ENCODE measurements around the gene SSC5D. TPM values are rescaled to one million over a fixed set of nuclear protein-coding genes. Genes with fewer than 3 reads are reported as not detected.

SSC5D gene
- total and polyA plus RNA-seq, 2 donors (not counting 1 experiment from before 2014, with no cell fraction given): 3.0 to 19.7 TPM

DNA sequence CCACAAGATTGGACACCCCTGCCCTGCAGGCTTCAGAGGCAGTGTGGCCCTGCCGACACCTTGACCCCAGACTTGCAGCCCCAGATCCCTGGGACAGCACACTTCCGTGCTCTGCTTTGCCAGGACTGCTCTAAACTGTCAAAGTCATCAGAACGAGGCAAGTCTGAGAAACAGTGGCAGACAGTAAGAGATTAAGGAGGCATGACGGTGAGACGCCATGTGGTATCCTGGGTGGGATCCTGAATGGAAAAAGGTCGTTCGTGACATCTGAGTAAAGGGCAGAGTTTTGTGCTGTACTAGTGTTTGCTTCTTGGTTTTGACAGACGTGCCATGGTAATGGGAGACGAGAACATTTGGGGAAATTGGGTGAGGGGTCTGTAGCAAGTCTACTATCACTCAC, 78.6 kb downstream of the SSC5D start:
- Histone ChIP-seq H3K4me3 (replicated peaks in 1 of 4; ENCODE audit: control extremely low read depth in 1 of 4, insufficient read depth in 1 of 4, low read depth in 3 of 4, low read length in 4 of 4) (no peak overlapping the region), H4K20me1 (ENCODE audit: control insufficient read depth, extremely low read depth, insufficient read depth, low read length) (no peaks in the 10 kb centered on the region), H3K4me2 (ENCODE audit: extremely low read depth, insufficient read depth, low read length) (no peak overlapping the region), H3K27ac (ENCODE audit: insufficient read depth, low read length) (no peak overlapping the region), H3K9me3 (ENCODE audit: control insufficient read depth, insufficient read depth, low read depth, low read length) (no peaks in the 10 kb centered on the region), H2AFZ (ENCODE audit: low read length) (no peak overlapping the region), H3K4me1 (ENCODE audit: control insufficient read depth, extremely low read depth, insufficient read depth, low read length) (no peaks in the 10 kb centered on the region), H3K36me3 (ENCODE audit: control insufficient read depth, insufficient read depth, low read length) (no peaks in the 10 kb centered on the region), H3K27me3 (ENCODE audit: control insufficient read depth, insufficient read depth, low read length) (no peaks in the 10 kb centered on the region), H3K9ac (ENCODE audit: insufficient read depth, low read length) (no peak overlapping the region), H3K79me2 (ENCODE audit: control insufficient read depth, insufficient read depth, low read length) (no peaks in the 10 kb centered on the region)
- no peak for DNase-seq (ENCODE audit: low read depth in 2 of 2)
- no peak for TF ChIP-seq EZH2 (IDR thresholded peaks at IDR 0.05; ENCODE audit: low read length, missing control alignments)
- TF ChIP-seq, protein P1, sequence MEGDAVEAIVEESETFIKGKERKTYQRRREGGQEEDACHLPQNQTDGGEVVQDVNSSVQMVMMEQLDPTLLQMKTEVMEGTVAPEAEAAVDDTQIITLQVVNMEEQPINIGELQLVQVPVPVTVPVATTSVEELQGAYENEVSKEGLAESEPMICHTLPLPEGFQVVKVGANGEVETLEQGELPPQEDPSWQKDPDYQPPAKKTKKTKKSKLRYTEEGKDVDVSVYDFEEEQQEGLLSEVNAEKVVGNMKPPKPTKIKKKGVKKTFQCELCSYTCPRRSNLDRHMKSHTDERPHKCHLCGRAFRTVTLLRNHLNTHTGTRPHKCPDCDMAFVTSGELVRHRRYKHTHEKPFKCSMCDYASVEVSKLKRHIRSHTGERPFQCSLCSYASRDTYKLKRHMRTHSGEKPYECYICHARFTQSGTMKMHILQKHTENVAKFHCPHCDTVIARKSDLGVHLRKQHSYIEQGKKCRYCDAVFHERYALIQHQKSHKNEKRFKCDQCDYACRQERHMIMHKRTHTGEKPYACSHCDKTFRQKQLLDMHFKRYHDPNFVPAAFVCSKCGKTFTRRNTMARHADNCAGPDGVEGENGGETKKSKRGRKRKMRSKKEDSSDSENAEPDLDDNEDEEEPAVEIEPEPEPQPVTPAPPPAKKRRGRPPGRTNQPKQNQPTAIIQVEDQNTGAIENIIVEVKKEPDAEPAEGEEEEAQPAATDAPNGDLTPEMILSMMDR (conservative IDR thresholded peaks at IDR 0.05 in 1 of 2, IDR thresholded peaks at IDR 0.05 in 1 of 2; ENCODE audit: low read depth in 1 of 2, low read length in 2 of 2): no peak

DNA sequence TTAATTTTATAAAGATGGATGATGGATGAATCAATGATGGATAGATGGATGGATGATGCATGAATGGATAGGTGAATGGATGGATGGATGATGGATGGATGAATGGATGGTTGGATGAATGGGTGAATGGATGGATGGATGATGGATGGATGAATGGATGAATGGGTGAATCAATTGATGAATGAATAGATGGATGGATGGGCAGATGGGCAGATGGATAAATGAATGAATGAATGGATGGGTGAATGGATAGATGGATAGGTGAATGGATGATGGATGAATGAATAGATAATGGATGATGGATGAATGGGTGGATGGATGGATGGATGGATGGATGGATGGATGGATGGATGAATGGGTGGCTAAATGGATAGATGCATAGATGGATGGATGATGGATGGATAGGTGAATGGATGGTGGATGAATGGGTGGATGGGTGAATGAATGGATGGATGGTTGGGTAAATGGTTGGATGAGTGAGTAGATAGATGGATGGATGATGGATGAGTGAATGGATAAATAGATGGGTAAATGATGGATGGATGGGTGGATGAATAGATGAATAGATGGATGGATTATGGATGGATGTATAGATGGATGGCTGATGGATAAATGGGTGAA, 79.6 kb downstream of the SSC5D start:
- no peaks in the 10 kb centered on the region for H3K27me3 ChIP-seq (ENCODE audit: control insufficient read depth, insufficient read depth, low read length)
- H3K27ac ChIP-seq (ENCODE audit: insufficient read depth, low read length): no peak overlapping the region
- no peaks in the 10 kb centered on the region for H3K9me3 ChIP-seq (ENCODE audit: control insufficient read depth, insufficient read depth, low read depth, low read length)
- H3K9ac ChIP-seq (ENCODE audit: insufficient read depth, low read length): no peak overlapping the region
- no peak overlapping the region for H3K4me2 ChIP-seq (ENCODE audit: extremely low read depth, insufficient read depth, low read length)
- H3K4me3 ChIP-seq (replicated peaks in 1 of 4; ENCODE audit: control extremely low read depth in 1 of 4, insufficient read depth in 1 of 4, low read depth in 3 of 4, low read length in 4 of 4): no peak overlapping the region
- no peaks in the 10 kb centered on the region for H3K79me2 ChIP-seq (ENCODE audit: control insufficient read depth, insufficient read depth, low read length)
- no peak for DNase-seq (ENCODE audit: low read depth in 2 of 2)
- TF ChIP-seq, protein P1 (conservative IDR thresholded peaks at IDR 0.05 in 1 of 2, IDR thresholded peaks at IDR 0.05 in 1 of 2; ENCODE audit: low read depth in 1 of 2, low read length in 2 of 2): no peak
- TF ChIP-seq EZH2 (IDR thresholded peaks at IDR 0.05; ENCODE audit: low read length, missing control alignments): no peak
- H3K36me3 ChIP-seq (ENCODE audit: control insufficient read depth, insufficient read depth, low read length): no peaks in the 10 kb centered on the region
- no peaks in the 10 kb centered on the region for H3K4me1 ChIP-seq (ENCODE audit: control insufficient read depth, extremely low read depth, insufficient read depth, low read length)
- H2AFZ ChIP-seq (ENCODE audit: low read length): no peak overlapping the region
- no peaks in the 10 kb centered on the region for H4K20me1 ChIP-seq (ENCODE audit: control insufficient read depth, extremely low read depth, insufficient read depth, low read length)

Other genes starting within 250 kb of the SSC5D start
- gene PPP6R1, start 229.4 kb upstream of the SSC5D start, total RNA-seq: 19.3 and 34.0 TPM in 2 replicates
- 28.5 and 43.1 TPM in 2 replicates for gene PPP6R1, start 229.4 kb upstream of the SSC5D start, polyA plus RNA-seq
- gene HSPBP1, start 208.3 kb upstream of the SSC5D start, total RNA-seq: 19.8 and 21.5 TPM in 2 replicates
- gene HSPBP1, start 208.3 kb upstream of the SSC5D start, polyA plus RNA-seq: 12.5 and 15.8 TPM in 2 replicates
- gene BRSK1, start 204.4 kb upstream of the SSC5D start, total RNA-seq: 3.9 and 5.1 TPM in 2 replicates
- gene BRSK1, start 204.4 kb upstream of the SSC5D start, polyA plus RNA-seq: 5.1 and 8.4 TPM in 2 replicates
- not detected in 2 replicates for gene TMEM150B, start 163.1 kb upstream of the SSC5D start, total RNA-seq
- gene TMEM150B, start 163.1 kb upstream of the SSC5D start, polyA plus RNA-seq: not detected in 2 replicates
- 4.1 and 4.6 TPM in 2 replicates for gene KMT5C, start 148.6 kb upstream of the SSC5D start, total RNA-seq
- 1.9 and 2.5 TPM in 2 replicates for gene KMT5C, start 148.6 kb upstream of the SSC5D start, polyA plus RNA-seq
- under 0.01 and 0.17 TPM in 2 replicates for gene COX6B2, start 133.7 kb upstream of the SSC5D start, total RNA-seq
- 0.03 and 0.14 TPM in 2 replicates for gene COX6B2, start 133.7 kb upstream of the SSC5D start, polyA plus RNA-seq
- gene GARIN5B, start 125.2 kb upstream of the SSC5D start, total RNA-seq: not detected in 2 replicates
- not detected in 2 replicates for gene GARIN5B, start 125.2 kb upstream of the SSC5D start, polyA plus RNA-seq
- gene IL11, start 118.0 kb upstream of the SSC5D start, total RNA-seq: 0.66 and 1.0 TPM in 2 replicates
- gene IL11, start 118.0 kb upstream of the SSC5D start, polyA plus RNA-seq: 1.2 and 1.3 TPM in 2 replicates
- gene TMEM190, start 111.6 kb upstream of the SSC5D start, total RNA-seq: not detected in 2 replicates
- 0.14 TPM in 1 of 2 replicates, not detected in the other for gene TMEM190, start 111.6 kb upstream of the SSC5D start, polyA plus RNA-seq
- gene TMEM238, start 104.1 kb upstream of the SSC5D start, total RNA-seq: 0.26 and 0.33 TPM in 2 replicates
- gene TMEM238, start 104.1 kb upstream of the SSC5D start, polyA plus RNA-seq: not detected in 2 replicates
- gene RPL28, start 102.5 kb upstream of the SSC5D start, total RNA-seq: 146 and 168 TPM in 2 replicates
- gene RPL28, start 102.5 kb upstream of the SSC5D start, polyA plus RNA-seq: 548 and 665 TPM in 2 replicates
- 37.5 and 41.0 TPM in 2 replicates for gene UBE2S, start 80.6 kb upstream of the SSC5D start, total RNA-seq
- gene UBE2S, start 80.6 kb upstream of the SSC5D start, polyA plus RNA-seq: 25.4 and 74.6 TPM in 2 replicates
- gene SHISA7, start 45.1 kb upstream of the SSC5D start, total RNA-seq: not detected in 2 replicates
- not detected in 2 replicates for gene SHISA7, start 45.1 kb upstream of the SSC5D start, polyA plus RNA-seq
- 34.2 and 35.5 TPM in 2 replicates for gene ISOC2, start 26.8 kb upstream of the SSC5D start, total RNA-seq
- gene ISOC2, start 26.8 kb upstream of the SSC5D start, polyA plus RNA-seq: 24.8 and 27.7 TPM in 2 replicates
- not detected in 2 replicates for gene C19orf85, start 23.7 kb upstream of the SSC5D start, total RNA-seq
- gene C19orf85, start 23.7 kb upstream of the SSC5D start, polyA plus RNA-seq: not detected in 2 replicates
- gene ZNF628, start 11.8 kb upstream of the SSC5D start, total RNA-seq: 0.77 and 1.3 TPM in 2 replicates
- gene ZNF628, start 11.8 kb upstream of the SSC5D start, polyA plus RNA-seq: 0.49 and 0.86 TPM in 2 replicates
- 12.1 and 18.2 TPM in 2 replicates for gene NAT14, start 3.2 kb upstream of the SSC5D start, total RNA-seq
- gene NAT14, start 3.2 kb upstream of the SSC5D start, polyA plus RNA-seq: 18.3 and 19.3 TPM in 2 replicates
- gene SBK2, start 48.7 kb downstream of the SSC5D start, total RNA-seq: not detected in 2 replicates
- gene SBK2, start 48.7 kb downstream of the SSC5D start, polyA plus RNA-seq: not detected in 2 replicates
- gene SBK3, start 57.1 kb downstream of the SSC5D start, total RNA-seq: 0.26 and 0.66 TPM in 2 replicates
- not detected in 2 replicates for gene SBK3, start 57.1 kb downstream of the SSC5D start, polyA plus RNA-seq
- 3.3 and 5.4 TPM in 2 replicates for gene ZNF579, start 92.4 kb downstream of the SSC5D start, total RNA-seq
- 4.2 and 5.0 TPM in 2 replicates for gene ZNF579, start 92.4 kb downstream of the SSC5D start, polyA plus RNA-seq
- 2.3 TPM in 2 replicates for gene FIZ1, start 111.1 kb downstream of the SSC5D start, total RNA-seq
- 1.8 and 2.7 TPM in 2 replicates for gene FIZ1, start 111.1 kb downstream of the SSC5D start, polyA plus RNA-seq
- 13.4 and 16.8 TPM in 2 replicates for gene ZNF524, start 111.9 kb downstream of the SSC5D start, total RNA-seq
- gene ZNF524, start 111.9 kb downstream of the SSC5D start, polyA plus RNA-seq: 2.4 and 2.6 TPM in 2 replicates
- gene ZNF865, start 117.2 kb downstream of the SSC5D start, total RNA-seq: 0.51 and 1.2 TPM in 2 replicates
- 1.2 TPM in 2 replicates for gene ZNF865, start 117.2 kb downstream of the SSC5D start, polyA plus RNA-seq
- 4.6 and 5.6 TPM in 2 replicates for gene ZNF784, start 136.1 kb downstream of the SSC5D start, total RNA-seq
- 1.6 and 2.0 TPM in 2 replicates for gene ZNF784, start 136.1 kb downstream of the SSC5D start, polyA plus RNA-seq
- 3.3 and 4.1 TPM in 2 replicates for gene ZNF580, start 152.6 kb downstream of the SSC5D start, total RNA-seq
- 7.2 and 10.9 TPM in 2 replicates for gene ZNF580, start 152.6 kb downstream of the SSC5D start, polyA plus RNA-seq
- gene ZNF581, start 155.2 kb downstream of the SSC5D start, total RNA-seq: 33.4 and 40.1 TPM in 2 replicates
- gene ZNF581, start 155.2 kb downstream of the SSC5D start, polyA plus RNA-seq: 9.0 and 9.2 TPM in 2 replicates
- 8.0 and 10.2 TPM in 2 replicates for gene CCDC106, start 159.8 kb downstream of the SSC5D start, total RNA-seq
- 4.5 and 5.9 TPM in 2 replicates for gene CCDC106, start 159.8 kb downstream of the SSC5D start, polyA plus RNA-seq
- gene U2AF2, start 166.6 kb downstream of the SSC5D start, total RNA-seq: 66.8 and 84.1 TPM in 2 replicates
- gene U2AF2, start 166.6 kb downstream of the SSC5D start, polyA plus RNA-seq: 53.5 and 93.3 TPM in 2 replicates
- gene EPN1, start 186.8 kb downstream of the SSC5D start, total RNA-seq: 16.2 and 47.1 TPM in 2 replicates
- gene EPN1, start 186.8 kb downstream of the SSC5D start, polyA plus RNA-seq: 48.6 and 81.8 TPM in 2 replicates
- gene NLRP9, start 250.0 kb downstream of the SSC5D start, total RNA-seq: not detected in 2 replicates
- not detected in 2 replicates for gene NLRP9, start 250.0 kb downstream of the SSC5D start, polyA plus RNA-seq

All from fibroblast of lung (primary cell).